Immature natural killer cell (primary cell): Measurements from ENCODE around the gene APEX1. TPM values are rescaled to one million over a fixed set of nuclear protein-coding genes. Genes with fewer than 3 reads are reported as not detected.
A peak's percentile ranks its signal among the peaks of the same experiment; 100 is the strongest.

Source experiments
- DNase-seq, 3 donors: peaks; one replicate each; pipeline ENCODE4 v3.0.0; 2022; ENCODE audit warnings: mixed read lengths in 1 of 3
- H3K27ac Mint-ChIP-seq, 6 donors: one replicate each; pipeline ENCODE4 v1.8.0; 2020; ENCODE audit warnings: mixed read lengths in 6 of 6, mild to moderate bottlenecking in 5 of 6, inconsistent platforms in 4 of 6, moderate library complexity in 3 of 6
- H3K27me3 Mint-ChIP-seq, 3 donors: one replicate each; pipeline ENCODE4 v1.8.0; 2020 to 2021; ENCODE audit warnings: low read depth in 3 of 3, mild to moderate bottlenecking in 3 of 3, mixed read lengths in 3 of 3, moderate library complexity in 3 of 3, inconsistent platforms in 1 of 3
- H3K36me3 Mint-ChIP-seq, 3 donors: one replicate each; pipeline ENCODE4 v1.8.0; 2020; ENCODE audit warnings: mixed read lengths in 3 of 3, inconsistent platforms in 2 of 3, mild to moderate bottlenecking in 2 of 3
- H3K4me1 Mint-ChIP-seq, 2 donors: one replicate each; pipeline ENCODE4 v1.8.0; 2020; ENCODE audit warnings: inconsistent platforms in 2 of 2, mild to moderate bottlenecking in 2 of 2, mixed read lengths in 2 of 2, moderate library complexity in 1 of 2
- H3K4me3 Mint-ChIP-seq, 5 donors: one replicate each; pipeline ENCODE4 v1.8.0; 2020; ENCODE audit warnings: mild to moderate bottlenecking in 5 of 5, mixed read lengths in 5 of 5, inconsistent platforms in 3 of 5, moderate library complexity in 3 of 5
- H3K9me3 Mint-ChIP-seq, 6 donors: one replicate each; pipeline ENCODE4 v1.8.0; 2020; ENCODE audit warnings: mild to moderate bottlenecking in 6 of 6, mixed read lengths in 6 of 6, inconsistent platforms in 4 of 6, moderate library complexity in 3 of 6
- polyA plus RNA-seq, 3 donors: library from polyadenylated mRNA; unstranded; fragments of 300-500 nt; fragmentation: Illumina TruSeq; gene quantifications; one replicate each; pipeline ENCODE4 v1.2.3, GENCODE V29; 2021

APEX1 gene
- polyA plus RNA-seq, result 10 to 100 TPM; 85.6 to 95.6 (median 93.3) TPM

- H3K36me3 Mint-ChIP-seq, result peaks cover 10 to 19% (median 12%) of the 10 kb centered on the region in 3 donors
- DNase-seq, result peak; percentile 96 to 97 (median 97)
- H3K4me3 Mint-ChIP-seq, result peak within 1 kb of the TSS in 1 of 5 donors; percentile 29
- H3K9me3 Mint-ChIP-seq, result no peaks in the 10 kb centered on the region
- H3K27ac Mint-ChIP-seq, result peak within 1 kb of the TSS in 1 of 6 donors; percentile 11
- peaks cover 12 to 21% of the 10 kb centered on the region in 2 donors for H3K4me1 Mint-ChIP-seq
- peaks cover 0 to 1% (median 0%) of the 10 kb centered on the region in 3 donors for H3K27me3 Mint-ChIP-seq
Measured at GRCh38 chr14:20454516-20455354, at the start of gene APEX1, which contains the start of gene OSGEP. TSS of gene APEX1 (plus strand) at chr14:20455226. CDS start at chr14:20455646, 420 bp downstream. TSS of gene OSGEP (minus strand) at chr14:20454812. CDS start at chr14:20454683, 129 bp downstream.

- Mint-ChIP-seq H3K27ac (peak overlapping the region; percentile 1 to 67 (median 27)), H3K4me1 (peaks cover 41 to 71% of the 10 kb centered on the region in 2 donors), H3K4me3 (no peak overlapping the region), H3K27me3 (peaks cover 0 to 2% (median 1%) of the 10 kb centered on the region in 3 donors), H3K9me3 (no peaks in the 10 kb centered on the region), H3K36me3 (peaks cover 0 to 22% (median 21%) of the 10 kb centered on the region in 3 donors)
- no peak for DNase-seq
Measured at GRCh38 chr14:20409226-20409625, 45.8 kb upstream of the APEX1 start.

- peak overlapping the region; percentile 94 to 100 (median 98) for H3K27ac Mint-ChIP-seq
- DNase-seq, result peak; percentile 38 to 49 (median 46)
- peaks cover 0 to 2% (median 1%) of the 10 kb centered on the region in 3 donors for H3K27me3 Mint-ChIP-seq
- peak overlapping the region; percentile 96 to 100 (median 99) for H3K4me3 Mint-ChIP-seq
- peaks cover 37 to 61% of the 10 kb centered on the region in 2 donors for H3K4me1 Mint-ChIP-seq
- peaks cover 0 to 4% (median 0%) of the 10 kb centered on the region in 3 donors for H3K36me3 Mint-ChIP-seq
- H3K9me3 Mint-ChIP-seq, result no peaks in the 10 kb centered on the region
Measured at GRCh38 chr14:20412411-20412810, 42.6 kb upstream of the APEX1 start.

GRCh38 chr14:20412876-20413743, 41.9 kb upstream of the APEX1 start, which contains the start of gene TEP1:
TSS of gene TEP1 (minus strand) at chr14:20413501. CDS start at chr14:20408439, 5,062 bp downstream.
- H3K9me3 Mint-ChIP-seq, result no peaks in the 10 kb centered on the region
- peaks cover 0 to 2% (median 1%) of the 10 kb centered on the region in 3 donors for H3K27me3 Mint-ChIP-seq
- peak within 1 kb of the TSS; percentile 94 to 100 (median 98) for H3K27ac Mint-ChIP-seq
- DNase-seq, result peak; percentile 64 to 72 (median 71)
- H3K4me3 Mint-ChIP-seq, result peak within 1 kb of the TSS; percentile 96 to 100 (median 99)
- H3K4me1 Mint-ChIP-seq, result peaks cover 36 to 61% of the 10 kb centered on the region in 2 donors
- peaks cover 0 to 2% (median 0%) of the 10 kb centered on the region in 3 donors for H3K36me3 Mint-ChIP-seq

- DNase-seq, result peak; percentile 10 to 27 (median 21)
- H3K4me1 Mint-ChIP-seq, result peaks cover 36 to 61% of the 10 kb centered on the region in 2 donors
Measured at GRCh38 chr14:20413744-20414082, 41.3 kb upstream of the APEX1 start.

GRCh38 chr14:20415782-20416206, 39.2 kb upstream of the APEX1 start:
- DNase-seq, result peak; percentile 40 to 52 (median 47)
- Mint-ChIP-seq H3K4me1 (peaks cover 34 to 47% of the 10 kb centered on the region in 2 donors), H3K27ac (peak overlapping the region in 5 of 6 donors; percentile 7 to 78 (median 22)), H3K4me3 (peak overlapping the region in 2 of 5 donors; percentile 0 to 5), H3K9me3 (no peaks in the 10 kb centered on the region), H3K36me3 (no peaks in the 10 kb centered on the region), H3K27me3 (peaks cover 1 to 4% (median 2%) of the 10 kb centered on the region in 3 donors)

More at GRCh38 chr14:20413744-20414082, 41.3 kb upstream of the APEX1 start:
- H3K27me3 Mint-ChIP-seq, result peaks cover 0 to 2% (median 1%) of the 10 kb centered on the region in 3 donors
- no peaks in the 10 kb centered on the region for H3K36me3 Mint-ChIP-seq
- H3K27ac Mint-ChIP-seq, result peak overlapping the region; percentile 94 to 100 (median 98)
- peak overlapping the region; percentile 96 to 100 (median 99) for H3K4me3 Mint-ChIP-seq
- H3K9me3 Mint-ChIP-seq, result no peaks in the 10 kb centered on the region

GRCh38 chr14:20416223-20416622, 38.8 kb upstream of the APEX1 start:
- Mint-ChIP-seq H3K9me3 (no peaks in the 10 kb centered on the region), H3K4me1 (peaks cover 30 to 43% of the 10 kb centered on the region in 2 donors), H3K27ac (peak overlapping the region in 4 of 6 donors; percentile 5 to 22 (median 10)), H3K27me3 (peaks cover 1 to 4% (median 2%) of the 10 kb centered on the region in 3 donors), H3K4me3 (no peak overlapping the region), H3K36me3 (no peaks in the 10 kb centered on the region)
- DNase-seq, result no peak

- Mint-ChIP-seq H3K4me1 (peaks cover 21 to 31% of the 10 kb centered on the region in 2 donors), H3K27ac (no peak overlapping the region), H3K4me3 (no peak overlapping the region), H3K9me3 (no peaks in the 10 kb centered on the region), H3K27me3 (peaks cover 1 to 4% (median 2%) of the 10 kb centered on the region in 3 donors), H3K36me3 (no peaks in the 10 kb centered on the region)
- no peak for DNase-seq
Measured at GRCh38 chr14:20417250-20418186, 37.5 kb upstream of the APEX1 start.

- H3K27me3 Mint-ChIP-seq, result peaks cover 1 to 4% (median 3%) of the 10 kb centered on the region in 3 donors
- no peaks in the 10 kb centered on the region for H3K36me3 Mint-ChIP-seq
- peaks cover 13 to 21% of the 10 kb centered on the region in 2 donors for H3K4me1 Mint-ChIP-seq
- DNase-seq, result no peak
- H3K4me3 Mint-ChIP-seq, result no peak overlapping the region
- H3K9me3 Mint-ChIP-seq, result no peaks in the 10 kb centered on the region
- H3K27ac Mint-ChIP-seq, result no peak overlapping the region
Measured at GRCh38 chr14:20418501-20418909, 36.5 kb upstream of the APEX1 start.

- Mint-ChIP-seq H3K36me3 (no peaks in the 10 kb centered on the region), H3K27me3 (peaks cover 0 to 4% (median 2%) of the 10 kb centered on the region in 3 donors), H3K4me1 (peaks cover 3 to 12% of the 10 kb centered on the region in 2 donors), H3K27ac (no peak overlapping the region), H3K9me3 (no peaks in the 10 kb centered on the region), H3K4me3 (no peak overlapping the region)
- DNase-seq, result no peak
Measured at GRCh38 chr14:20419419-20419818, 35.6 kb upstream of the APEX1 start.

GRCh38 chr14:20421267-20421666, 33.8 kb upstream of the APEX1 start:
- Mint-ChIP-seq H3K27ac (no peak overlapping the region), H3K4me1 (no peaks in the 10 kb centered on the region)
- DNase-seq, result no peak

GRCh38 chr14:20422886-20423285, 32.1 kb upstream of the APEX1 start:
- H3K27me3 Mint-ChIP-seq, result peaks cover 0 to 4% (median 2%) of the 10 kb centered on the region in 3 donors
- no peaks in the 10 kb centered on the region for H3K36me3 Mint-ChIP-seq
- no peak for DNase-seq
- no peak overlapping the region for H3K27ac Mint-ChIP-seq
- H3K9me3 Mint-ChIP-seq, result no peaks in the 10 kb centered on the region
- no peak overlapping the region for H3K4me3 Mint-ChIP-seq
- H3K4me1 Mint-ChIP-seq, result peaks cover 7 to 9% of the 10 kb centered on the region in 2 donors

More at GRCh38 chr14:20421267-20421666, 33.8 kb upstream of the APEX1 start:
- peaks cover 0 to 4% (median 2%) of the 10 kb centered on the region in 3 donors for H3K27me3 Mint-ChIP-seq
- H3K36me3 Mint-ChIP-seq, result no peaks in the 10 kb centered on the region
- no peak overlapping the region for H3K4me3 Mint-ChIP-seq
- H3K9me3 Mint-ChIP-seq, result no peaks in the 10 kb centered on the region
